Thyroid gland (tissue), 4 donors: ENCODE measurements around the gene RPL10A. TPM values are rescaled to one million over a fixed set of nuclear protein-coding genes. Genes with fewer than 3 reads are reported as not detected.

ENCODE experiments used
- DNase-seq, 2 donors: peaks; one replicate each; pipeline ENCODE4 v3.0.0-alpha.2; 2019
- H3K27ac ChIP-seq, 3 donors: fragments of 200-600 bp; sonication (generic); 1 replicate in 2 of 3; 2 replicates in 1 of 3; pipeline ENCODE4 v1.5.1; 2016 to 2019; ENCODE audit warnings: mild to moderate bottlenecking in 1 of 3, moderate library complexity in 1 of 3
- H3K27me3 ChIP-seq: fragments of 200-600 bp; sonication (generic); one replicate; pipeline ENCODE4 v1.5.1; 2019
- H3K36me3 ChIP-seq, 2 donors: fragments of 200-600 bp; sonication (generic); one replicate each; pipeline ENCODE4 v1.5.1; 2016 to 2019
- H3K4me1 ChIP-seq, 2 donors: fragments of 200-600 bp; sonication (generic); one replicate each; pipeline ENCODE4 v1.5.1; 2017 to 2019
- H3K4me3 ChIP-seq, 3 donors: fragments of 200-600 bp; sonication (generic); replicated peaks in 1 of 3; 1 replicate in 2 of 3; 2 replicates in 1 of 3; pipeline ENCODE4 v1.5.1; 2016; ENCODE audit warnings: mild to moderate bottlenecking in 1 of 3
- H3K9me3 ChIP-seq: fragments of 200-600 bp; sonication (generic); one replicate; pipeline ENCODE4 v1.5.1; 2017
- POLR2A ChIP-seq, 2 donors: fragments of 450-650 bp; IDR thresholded peaks; one replicate each; pipeline ENCODE4 v1.6.1; 2017; ENCODE audit warnings: antibody characterized with exemption in 2 of 2, mild to moderate bottlenecking in 2 of 2, moderate library complexity in 1 of 2
- WGBS, 2 donors: methylation state at CpG; one replicate each; pipeline ENCODE4 v1.1.5; 2017; 5-methylcytosine and 5-hydroxymethylcytosine counted together
- intact Hi-C: fragments of 100-400 bp; cut with DNase I; formaldehyde crosslinking; loops from one replicate; pipeline ENCODE4 v1.15.1; 2023
- total RNA-seq, 4 donors: library from RNA; depleted of rRNA; stranded (reverse); fragments of >200 nt; gene quantifications; one replicate each; pipeline ENCODE4 v1.2.3, GENCODE V29; 2016
- TF ChIP-seq, protein P1 (sequence below), 6 experiments: fragments of 200-600 bp in 3 of 6; fragments of 450-650 bp in 3 of 6; sonication (generic) in 3 of 6; IDR thresholded peaks; one replicate each; pipeline ENCODE4 v1.5.1; 2016 to 2019; ENCODE audit warnings: antibody characterized with exemption in 6 of 6, mild to moderate bottlenecking in 2 of 6, inconsistent platforms in 1 of 6, moderate library complexity in 1 of 6

RPL10A gene
- total RNA-seq, 4 donors from 2014 or later: 1,123 to 2,881 (median 1,235) TPM

GRCh38 chr6:35475573-35475972, 7.4 kb downstream of the RPL10A start:
- WGBS, 2 donors: 85 to 86% methylated on average over 2 to 4 of the region's 4 CpGs
- TF ChIP-seq POLR2A (IDR thresholded peaks at IDR 0.05): no peak
- TF ChIP-seq, protein P1, sequence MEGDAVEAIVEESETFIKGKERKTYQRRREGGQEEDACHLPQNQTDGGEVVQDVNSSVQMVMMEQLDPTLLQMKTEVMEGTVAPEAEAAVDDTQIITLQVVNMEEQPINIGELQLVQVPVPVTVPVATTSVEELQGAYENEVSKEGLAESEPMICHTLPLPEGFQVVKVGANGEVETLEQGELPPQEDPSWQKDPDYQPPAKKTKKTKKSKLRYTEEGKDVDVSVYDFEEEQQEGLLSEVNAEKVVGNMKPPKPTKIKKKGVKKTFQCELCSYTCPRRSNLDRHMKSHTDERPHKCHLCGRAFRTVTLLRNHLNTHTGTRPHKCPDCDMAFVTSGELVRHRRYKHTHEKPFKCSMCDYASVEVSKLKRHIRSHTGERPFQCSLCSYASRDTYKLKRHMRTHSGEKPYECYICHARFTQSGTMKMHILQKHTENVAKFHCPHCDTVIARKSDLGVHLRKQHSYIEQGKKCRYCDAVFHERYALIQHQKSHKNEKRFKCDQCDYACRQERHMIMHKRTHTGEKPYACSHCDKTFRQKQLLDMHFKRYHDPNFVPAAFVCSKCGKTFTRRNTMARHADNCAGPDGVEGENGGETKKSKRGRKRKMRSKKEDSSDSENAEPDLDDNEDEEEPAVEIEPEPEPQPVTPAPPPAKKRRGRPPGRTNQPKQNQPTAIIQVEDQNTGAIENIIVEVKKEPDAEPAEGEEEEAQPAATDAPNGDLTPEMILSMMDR (IDR thresholded peaks at IDR 0.05): no peak
- no peak for DNase-seq
- H3K36me3 ChIP-seq: peaks cover 15% of the 10 kb centered on the region in 2 donors
- H3K27ac ChIP-seq: no peak overlapping the region
- no peak overlapping the region for H3K4me3 ChIP-seq
- intact Hi-C loops: no loop called here
- H3K9me3 ChIP-seq: no peaks in the 10 kb centered on the region
- H3K27me3 ChIP-seq: no peaks in the 10 kb centered on the region
- H3K4me1 ChIP-seq: peaks cover 0 to 6% of the 10 kb centered on the region in 2 donors

DNA sequence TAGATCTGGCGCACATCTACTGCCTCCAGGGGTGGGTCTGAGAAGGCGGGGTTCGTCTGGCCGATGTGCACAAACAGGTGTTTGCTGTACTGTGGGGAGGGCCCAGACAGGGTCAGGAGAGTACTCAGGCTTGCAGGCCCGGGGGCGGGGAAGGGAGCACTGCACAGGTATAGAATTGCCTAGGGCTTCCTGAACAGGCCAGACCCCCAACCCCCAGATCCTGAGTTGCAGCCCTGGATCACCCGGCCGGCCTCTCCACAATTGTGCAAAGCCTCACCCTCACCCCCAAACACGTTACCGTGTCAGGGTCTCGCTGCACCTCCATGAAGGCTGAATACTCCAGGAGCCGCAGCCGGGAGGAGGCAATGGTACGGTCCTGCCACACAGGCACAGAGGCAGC, 7.8 kb downstream of the RPL10A start:
- H3K27ac ChIP-seq: no peak overlapping the region
- no peak overlapping the region for H3K4me3 ChIP-seq
- TF ChIP-seq, protein P1 (IDR thresholded peaks at IDR 0.05): no peak
- H3K4me1 ChIP-seq: peaks cover 0 to 2% of the 10 kb centered on the region in 2 donors
- 91 to 92% methylated on average over 12 to 14 of the region's 14 CpGs for WGBS, 2 donors
- no peak for DNase-seq
- intact Hi-C loops: no loop called here
- no peaks in the 10 kb centered on the region for H3K9me3 ChIP-seq
- H3K27me3 ChIP-seq: no peaks in the 10 kb centered on the region
- peaks cover 10 to 11% of the 10 kb centered on the region in 2 donors for H3K36me3 ChIP-seq

GRCh38 chr6:35477028-35477427, 8.8 kb downstream of the RPL10A start:
- Histone ChIP-seq H3K4me1 (no peaks in the 10 kb centered on the region), H3K36me3 (peaks cover 7 to 10% of the 10 kb centered on the region in 2 donors), H3K4me3 (no peak overlapping the region), H3K9me3 (no peaks in the 10 kb centered on the region), H3K27ac (no peak overlapping the region), H3K27me3 (no peaks in the 10 kb centered on the region)
- 85 to 86% methylated on average over 6 to 7 of the region's 8 CpGs for WGBS, 2 donors
- DNase-seq: no peak
- TF ChIP-seq, protein P1 (IDR thresholded peaks at IDR 0.05): no peak
- intact Hi-C loops: no loop called here

DNA sequence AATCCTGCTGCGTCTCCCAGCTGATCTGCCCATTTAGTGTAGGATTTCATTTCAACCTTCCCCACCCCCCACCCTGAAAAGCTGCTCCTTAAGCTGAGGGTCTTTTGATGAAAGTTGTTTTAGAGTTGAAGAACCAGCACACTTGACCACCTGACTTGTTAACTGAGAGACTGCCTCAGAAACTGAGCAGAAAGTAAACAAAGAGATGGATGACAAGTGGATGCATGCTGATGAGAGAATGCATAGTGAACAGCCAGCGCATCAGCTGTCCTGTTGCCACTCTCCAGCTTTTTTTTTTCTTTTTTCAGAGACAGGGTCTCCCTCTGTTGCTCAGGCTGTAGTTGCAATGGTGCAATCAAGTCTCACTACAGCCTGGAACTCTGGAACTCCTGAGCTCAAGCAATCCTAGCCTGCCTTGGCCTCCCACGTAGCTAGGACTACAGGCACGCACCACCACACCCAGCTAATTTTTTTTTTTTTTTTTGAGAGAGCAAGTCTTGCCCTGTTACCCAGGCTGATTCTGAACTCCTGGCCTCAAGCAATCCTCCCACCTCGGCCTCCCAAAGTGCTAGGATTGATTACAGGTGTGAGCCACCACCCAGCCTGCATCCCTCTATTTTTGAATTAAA, 9.5 kb downstream of the RPL10A start:
- Histone ChIP-seq H3K27ac (no peak overlapping the region), H3K27me3 (no peaks in the 10 kb centered on the region), H3K9me3 (no peaks in the 10 kb centered on the region), H3K36me3 (peaks cover 7 to 10% of the 10 kb centered on the region in 2 donors), H3K4me1 (no peaks in the 10 kb centered on the region), H3K4me3 (no peak overlapping the region)
- no peak for TF ChIP-seq POLR2A (IDR thresholded peaks at IDR 0.05)
- TF ChIP-seq, protein P1 (IDR thresholded peaks at IDR 0.05): no peak
- no peak for DNase-seq
- intact Hi-C loops: no loop called here
- 94 to 97% methylated on average over 5 of the region's 5 CpGs for WGBS, 2 donors

DNA sequence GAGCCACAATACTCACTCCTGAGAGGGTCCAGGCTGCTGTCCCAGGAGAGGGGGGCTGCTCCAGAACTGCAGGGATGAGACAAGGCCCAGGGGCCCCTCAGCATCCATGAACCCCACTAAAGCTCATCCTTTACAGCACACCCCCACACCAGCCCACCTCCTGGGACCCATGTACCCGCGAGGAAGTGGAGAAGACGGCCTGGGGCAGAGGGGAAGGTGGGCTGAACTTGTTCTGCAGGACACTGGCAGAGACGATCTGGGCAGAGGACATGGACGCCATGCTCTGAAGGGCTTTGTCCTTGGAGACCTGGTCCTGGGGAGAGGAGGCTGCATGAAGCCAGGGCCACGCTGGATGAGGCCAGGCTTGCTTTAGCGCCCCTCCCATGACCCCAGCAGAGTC, 10.1 kb downstream of the RPL10A start:
- Histone ChIP-seq H3K9me3 (no peaks in the 10 kb centered on the region), H3K36me3 (peaks cover 1 to 10% of the 10 kb centered on the region in 2 donors), H3K4me1 (no peaks in the 10 kb centered on the region), H3K27ac (no peak overlapping the region), H3K4me3 (no peak overlapping the region), H3K27me3 (no peaks in the 10 kb centered on the region)
- intact Hi-C loops: no loop called here
- WGBS, 2 donors: 93 to 96% methylated on average over 5 to 7 of the region's 7 CpGs
- DNase-seq: no peak
- no peak for TF ChIP-seq POLR2A (IDR thresholded peaks at IDR 0.05)
- TF ChIP-seq, protein P1 (IDR thresholded peaks at IDR 0.05): no peak
